Measurements from ENCODE around the gene FGFR1OP2.

DNA sequence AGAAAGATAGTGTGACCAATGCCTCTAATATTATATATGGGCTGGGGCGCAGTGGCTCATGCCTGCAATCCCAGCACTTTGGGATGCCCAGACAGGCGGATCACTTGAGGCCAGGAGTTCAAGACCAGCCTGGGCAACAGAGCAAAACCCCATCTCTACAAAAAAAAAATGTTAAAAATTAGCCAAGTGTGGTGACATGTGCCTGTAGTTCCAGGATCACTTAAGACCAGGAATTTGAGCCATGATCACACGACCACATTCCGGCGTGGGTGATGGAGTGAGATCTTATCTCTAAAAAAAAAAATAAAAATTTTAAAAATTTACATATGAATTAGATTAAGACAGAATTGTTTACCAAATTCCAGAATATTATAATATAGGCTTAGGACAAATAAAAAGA, 63.9 kb downstream of the FGFR1OP2 start:
- no peak for TF ChIP-seq POLR2A (IDR thresholded peaks at IDR 0.05)
- no peak for TF ChIP-seq CTCF (IDR thresholded peaks at IDR 0.05)

Measured in body of pancreas (tissue), 4 donors.